IMR-90 (cell line): ENCODE data around the gene CABP4.

Source experiments
- SMC3 ChIP-seq: fragments of 150-350 bp; IDR thresholded peaks from 2 replicates; pipeline ENCODE4 v1.6.1; 2016; ENCODE audit warnings: low read depth, mild to moderate bottlenecking, antibody characterized with exemption, low read length, moderate library complexity
- TF ChIP-seq, protein P1 (sequence below): conservative IDR thresholded peaks from 2 replicates; pipeline ENCODE4 v1.5.1; 2012; ENCODE audit warnings: mild to moderate bottlenecking, low read depth, low read length, improper control_type of control experiment

- TF ChIP-seq, protein P1, sequence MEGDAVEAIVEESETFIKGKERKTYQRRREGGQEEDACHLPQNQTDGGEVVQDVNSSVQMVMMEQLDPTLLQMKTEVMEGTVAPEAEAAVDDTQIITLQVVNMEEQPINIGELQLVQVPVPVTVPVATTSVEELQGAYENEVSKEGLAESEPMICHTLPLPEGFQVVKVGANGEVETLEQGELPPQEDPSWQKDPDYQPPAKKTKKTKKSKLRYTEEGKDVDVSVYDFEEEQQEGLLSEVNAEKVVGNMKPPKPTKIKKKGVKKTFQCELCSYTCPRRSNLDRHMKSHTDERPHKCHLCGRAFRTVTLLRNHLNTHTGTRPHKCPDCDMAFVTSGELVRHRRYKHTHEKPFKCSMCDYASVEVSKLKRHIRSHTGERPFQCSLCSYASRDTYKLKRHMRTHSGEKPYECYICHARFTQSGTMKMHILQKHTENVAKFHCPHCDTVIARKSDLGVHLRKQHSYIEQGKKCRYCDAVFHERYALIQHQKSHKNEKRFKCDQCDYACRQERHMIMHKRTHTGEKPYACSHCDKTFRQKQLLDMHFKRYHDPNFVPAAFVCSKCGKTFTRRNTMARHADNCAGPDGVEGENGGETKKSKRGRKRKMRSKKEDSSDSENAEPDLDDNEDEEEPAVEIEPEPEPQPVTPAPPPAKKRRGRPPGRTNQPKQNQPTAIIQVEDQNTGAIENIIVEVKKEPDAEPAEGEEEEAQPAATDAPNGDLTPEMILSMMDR = no peak
- TF ChIP-seq SMC3 = no peak
These were observed 29.7 kb downstream of the CABP4 start for GRCh38 chr11:67484847-67485311.
